H9 (cell line): ENCODE measurements around the gene GSAP. TPM values are rescaled to one million over a fixed set of nuclear protein-coding genes. Genes with fewer than 3 reads are reported as not detected.

ENCODE experiments used
- DNase-seq: peaks from one replicate; pipeline ENCODE4 v3.0.0-alpha.2; 2017
- H2AFZ ChIP-seq: one replicate; pipeline ENCODE4 v1.6.1; 2013; ENCODE audit warnings: mild to moderate bottlenecking, low read length, control low read depth, moderate library complexity
- H2AK5ac ChIP-seq: 2 replicates; pipeline ENCODE4 v1.6.1; 2013; ENCODE audit warnings: low read length, control low read depth, mixed read lengths; ENCODE audit not compliant: insufficient read length
- H2BK120ac ChIP-seq: one replicate; pipeline ENCODE4 v1.6.1; 2013; ENCODE audit warnings: low read depth, mild to moderate bottlenecking, low read length, control low read depth, inconsistent platforms; ENCODE audit not compliant: poor library complexity, severe bottlenecking
- H2BK12ac ChIP-seq: 2 replicates; pipeline ENCODE4 v1.6.1; 2013; ENCODE audit warnings: low read length, control low read depth, mixed read lengths, low read depth; ENCODE audit not compliant: insufficient read length
- H2BK15ac ChIP-seq: 2 replicates; pipeline ENCODE4 v1.6.1; 2013; ENCODE audit warnings: low read depth, low read length, control low read depth
- H2BK20ac ChIP-seq: one replicate; pipeline ENCODE4 v1.6.1; 2013; ENCODE audit warnings: low read depth, mild to moderate bottlenecking, low read length, control low read depth, inconsistent platforms; ENCODE audit not compliant: poor library complexity, severe bottlenecking
- H2BK5ac ChIP-seq: 2 replicates; pipeline ENCODE4 v1.6.1; 2013; ENCODE audit warnings: low read length, control low read depth, mixed read lengths; ENCODE audit not compliant: insufficient read length
- H3K14ac ChIP-seq: 2 replicates; pipeline ENCODE4 v1.6.1; 2013; ENCODE audit warnings: low read length, control low read depth; ENCODE audit not compliant: insufficient read depth
- H3K18ac ChIP-seq: 2 replicates; pipeline ENCODE4 v1.6.1; 2013; ENCODE audit warnings: low read depth, mild to moderate bottlenecking, mixed read lengths, low read length, control low read depth; ENCODE audit not compliant: insufficient read length
- H3K23ac ChIP-seq: 2 replicates; pipeline ENCODE4 v1.6.1; 2013; ENCODE audit warnings: low read length, control low read depth, mixed read lengths, low read depth; ENCODE audit not compliant: insufficient read length
- H3K23me2 ChIP-seq: 2 replicates; pipeline ENCODE4 v1.6.1; 2013; ENCODE audit warnings: low read depth, mild to moderate bottlenecking, mixed read lengths, low read length, control low read depth; ENCODE audit not compliant: insufficient read length, poor library complexity, severe bottlenecking
- H3K27ac ChIP-seq: 2 replicates; pipeline ENCODE4 v1.5.1; 2013; ENCODE audit warnings: low read length, control low read depth, mixed read lengths, low read depth; ENCODE audit not compliant: insufficient read length
- H3K27me3 ChIP-seq: 2 replicates; pipeline ENCODE4 v1.6.1; 2013; ENCODE audit warnings: low read length, control low read depth, inconsistent platforms; ENCODE audit not compliant: insufficient read depth
- H3K4ac ChIP-seq: 2 replicates; pipeline ENCODE4 v1.6.1; 2013; ENCODE audit warnings: low read depth, mild to moderate bottlenecking, control low read depth, inconsistent platforms, low read length, moderate library complexity
- H3K4me1 ChIP-seq: 2 replicates; pipeline ENCODE4 v1.6.1; 2013; ENCODE audit warnings: low read length, control low read depth, inconsistent platforms; ENCODE audit not compliant: insufficient read depth
- H3K4me2 ChIP-seq: 2 replicates; pipeline ENCODE4 v1.6.1; 2013; ENCODE audit warnings: low read length, control low read depth, mixed read lengths; ENCODE audit not compliant: insufficient read length, insufficient read depth
- H3K56ac ChIP-seq: 2 replicates; pipeline ENCODE4 v1.6.1; 2013; ENCODE audit warnings: low read depth, mild to moderate bottlenecking, mixed read lengths, low read length, control low read depth; ENCODE audit not compliant: insufficient read length
- H3K79me1 ChIP-seq: 2 replicates; pipeline ENCODE4 v1.6.1; 2013; ENCODE audit warnings: low read depth, mild to moderate bottlenecking, moderate library complexity, low read length, control low read depth, inconsistent platforms; ENCODE audit not compliant: insufficient read depth, poor library complexity, severe bottlenecking
- H3K79me2 ChIP-seq: 2 replicates; pipeline ENCODE4 v1.6.1; 2013; ENCODE audit warnings: low read length, control low read depth, inconsistent platforms; ENCODE audit not compliant: insufficient read depth
- H3K9ac ChIP-seq: 2 replicates; pipeline ENCODE4 v1.6.1; 2013; ENCODE audit warnings: low read length, control low read depth, mixed read lengths; ENCODE audit not compliant: insufficient read length; ENCODE audit errors: extremely low read depth
- H3K9me3 ChIP-seq: one replicate; pipeline ENCODE4 v1.6.1; 2013; ENCODE audit warnings: low read depth, low read length, inconsistent platforms; ENCODE audit not compliant: control insufficient read depth
- H3T11ph ChIP-seq: one replicate; pipeline ENCODE4 v1.6.1; 2013; ENCODE audit warnings: mild to moderate bottlenecking, low read length, control low read depth, inconsistent platforms
- H4K20me1 ChIP-seq: one replicate; pipeline ENCODE4 v1.6.1; 2013; ENCODE audit not compliant: control insufficient read depth, insufficient read length, insufficient read depth
- H4K5ac ChIP-seq: 2 replicates; pipeline ENCODE4 v1.6.1; 2013; ENCODE audit warnings: low read depth, mild to moderate bottlenecking, mixed read lengths, low read length, control low read depth; ENCODE audit not compliant: insufficient read length
- H4K8ac ChIP-seq: replicated peaks from 2 replicates; pipeline ENCODE4 v1.6.1; 2013; ENCODE audit warnings: low read length, control low read depth, mixed read lengths, low read depth; ENCODE audit not compliant: insufficient read length
- H4K91ac ChIP-seq: 2 replicates; pipeline ENCODE4 v1.6.1; 2013; ENCODE audit warnings: low read depth, mild to moderate bottlenecking, moderate library complexity, mixed read lengths, low read length, control low read depth; ENCODE audit not compliant: insufficient read length
- H3K27ac Mint-ChIP-seq, 3 experiments: 2 replicates in 2 of 3; 3 replicates in 1 of 3; pipeline ENCODE4 v1.8.0; 2020 to 2021; ENCODE audit warnings: mixed read lengths in 3 of 3, mild to moderate bottlenecking in 1 of 3, moderate library complexity in 1 of 3
- H3K27me3 Mint-ChIP-seq: 2 replicates; pipeline ENCODE4 v1.8.0; 2021; ENCODE audit warnings: low read depth, mild to moderate bottlenecking, moderate library complexity, mixed read lengths
- H3K36me3 Mint-ChIP-seq, 3 experiments: 2 replicates in 2 of 3; 3 replicates in 1 of 3; pipeline ENCODE4 v1.8.0; 2020 to 2021; ENCODE audit warnings: low read depth in 3 of 3, mixed read lengths in 3 of 3; ENCODE audit not compliant: insufficient read depth in 1 of 3
- H3K4me1 Mint-ChIP-seq, 2 experiments: 2 replicates each; pipeline ENCODE4 v1.8.0; 2020; ENCODE audit warnings: mixed read lengths in 2 of 2
- H3K4me3 Mint-ChIP-seq, 2 experiments: 2 replicates in 1 of 2; 3 replicates in 1 of 2; pipeline ENCODE4 v1.8.0; 2020 to 2021; ENCODE audit warnings: mild to moderate bottlenecking in 2 of 2, mixed read lengths in 2 of 2, moderate library complexity in 1 of 2
- H3K9me3 Mint-ChIP-seq, 2 experiments: 2 replicates in 1 of 2; 3 replicates in 1 of 2; pipeline ENCODE4 v1.8.0; 2020; ENCODE audit warnings: mild to moderate bottlenecking in 2 of 2, mixed read lengths in 2 of 2, moderate library complexity in 1 of 2
- WGBS: extraction: QIAGEN DNeasy Blood & Tissue Kit; methylation state at CpG from one replicate; pipeline ENCODE4 v1.1.7; 2013; ENCODE audit warnings: missing lambda C conversion rate, low lambda C conversion rate, mixed read lengths; ENCODE audit not compliant: insufficient read length; ENCODE audit errors: extremely low coverage; 5-methylcytosine and 5-hydroxymethylcytosine counted together
- total RNA-seq: library from RNA; stranded (reverse); gene quantifications from 2 replicates; pipeline ENCODE4 v1.2.1, GENCODE V29; 2021
- TF ChIP-seq, protein P1 (sequence below): fragments of 200-600 bp; sonication (generic); conservative IDR thresholded peaks from 3 replicates; pipeline ENCODE4 v1.8.0; 2021; ENCODE audit warnings: antibody characterized with exemption, mild to moderate bottlenecking

GSAP gene
- total RNA-seq, 1 experiment from 2014 or later, result 1.9 TPM

- no peaks in the 10 kb centered on the region for H3K9me3 ChIP-seq
- H3K4me1 Mint-ChIP-seq, result peaks cover 27 to 29% of the 10 kb centered on the region in 2 experiments
- H4K5ac ChIP-seq, result no peak overlapping the region
- H3K9ac ChIP-seq, result no peak overlapping the region
- no peak overlapping the region for H3K4ac ChIP-seq
- H3K79me2 ChIP-seq, result no peaks in the 10 kb centered on the region
- no peak overlapping the region for H2AK5ac ChIP-seq
- H3K4me1 ChIP-seq, result no peaks in the 10 kb centered on the region
- no peak overlapping the region for H3K4me2 ChIP-seq
- no peaks in the 10 kb centered on the region for H3K79me1 ChIP-seq
- H4K8ac ChIP-seq, result no peak overlapping the region
- no peaks in the 10 kb centered on the region for H4K20me1 ChIP-seq
- H3K56ac ChIP-seq, result no peak overlapping the region
- H3K36me3 Mint-ChIP-seq, result no peaks in the 10 kb centered on the region
- no peak overlapping the region for H4K91ac ChIP-seq
- H3K9me3 Mint-ChIP-seq, result no peaks in the 10 kb centered on the region; a peak in 2 of 5 replicates
- H2BK15ac ChIP-seq, result no peak overlapping the region
- H3K23ac ChIP-seq, result no peak overlapping the region
- no peak overlapping the region for H2BK12ac ChIP-seq
- no peak overlapping the region for H3T11ph ChIP-seq
- peaks cover 24% of the 10 kb centered on the region for H3K27me3 Mint-ChIP-seq
- H3K18ac ChIP-seq, result no peak overlapping the region
- peaks cover 10% of the 10 kb centered on the region for H3K23me2 ChIP-seq
- no peak overlapping the region for H2AFZ ChIP-seq
- DNase-seq, result no peak
- no peak overlapping the region for H2BK120ac ChIP-seq
- no peak overlapping the region for H2BK5ac ChIP-seq
- TF ChIP-seq, protein P1, sequence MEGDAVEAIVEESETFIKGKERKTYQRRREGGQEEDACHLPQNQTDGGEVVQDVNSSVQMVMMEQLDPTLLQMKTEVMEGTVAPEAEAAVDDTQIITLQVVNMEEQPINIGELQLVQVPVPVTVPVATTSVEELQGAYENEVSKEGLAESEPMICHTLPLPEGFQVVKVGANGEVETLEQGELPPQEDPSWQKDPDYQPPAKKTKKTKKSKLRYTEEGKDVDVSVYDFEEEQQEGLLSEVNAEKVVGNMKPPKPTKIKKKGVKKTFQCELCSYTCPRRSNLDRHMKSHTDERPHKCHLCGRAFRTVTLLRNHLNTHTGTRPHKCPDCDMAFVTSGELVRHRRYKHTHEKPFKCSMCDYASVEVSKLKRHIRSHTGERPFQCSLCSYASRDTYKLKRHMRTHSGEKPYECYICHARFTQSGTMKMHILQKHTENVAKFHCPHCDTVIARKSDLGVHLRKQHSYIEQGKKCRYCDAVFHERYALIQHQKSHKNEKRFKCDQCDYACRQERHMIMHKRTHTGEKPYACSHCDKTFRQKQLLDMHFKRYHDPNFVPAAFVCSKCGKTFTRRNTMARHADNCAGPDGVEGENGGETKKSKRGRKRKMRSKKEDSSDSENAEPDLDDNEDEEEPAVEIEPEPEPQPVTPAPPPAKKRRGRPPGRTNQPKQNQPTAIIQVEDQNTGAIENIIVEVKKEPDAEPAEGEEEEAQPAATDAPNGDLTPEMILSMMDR, result no peak
- no CpG with 5 or more reads among the region's 5 CpGs for WGBS
- no peak overlapping the region for H3K4me3 Mint-ChIP-seq
- H2BK20ac ChIP-seq, result no peak overlapping the region
- H3K14ac ChIP-seq, result no peak overlapping the region
- no peak overlapping the region for H3K27ac ChIP-seq
- no peak overlapping the region for H3K27ac Mint-ChIP-seq
- peaks cover 2% of the 10 kb centered on the region; the same call in 1 of the 2 replicates for H3K27me3 ChIP-seq
Observed at GRCh38 chr7:77420438-77420837, 4.3 kb upstream of the GSAP start.
